Mesenchymal stem cell (in vitro differentiated cells and primary cell): Measurements from ENCODE around the gene SLC6A12.

Source experiments
- DNase-seq: peaks from one replicate; pipeline ENCODE4 v3.0.0-alpha.2; 2013
- H2AFZ ChIP-seq: one replicate; pipeline ENCODE4 v1.6.1; 2013; ENCODE audit warnings: low read depth, mild to moderate bottlenecking, control low read depth, inconsistent platforms, low read length, moderate library complexity
- H2AK5ac ChIP-seq: 2 replicates; pipeline ENCODE4 v1.6.1; 2013; ENCODE audit warnings: low read length, moderate library complexity, mild to moderate bottlenecking, inconsistent platforms; ENCODE audit not compliant: severe bottlenecking
- H2BK120ac ChIP-seq: one replicate; pipeline ENCODE4 v1.6.1; 2013; ENCODE audit warnings: low read depth, mild to moderate bottlenecking, inconsistent platforms, low read length, moderate library complexity
- H2BK12ac ChIP-seq, 2 experiments: one replicate each; pipeline ENCODE4 v1.6.1; 2013; ENCODE audit warnings: inconsistent platforms in 2 of 2, low read length in 2 of 2, mild to moderate bottlenecking in 2 of 2, moderate library complexity in 2 of 2, control low read depth in 1 of 2
- H2BK15ac ChIP-seq: one replicate; pipeline ENCODE4 v1.6.1; 2013; ENCODE audit warnings: mild to moderate bottlenecking, low read depth, inconsistent platforms; ENCODE audit not compliant: poor library complexity, severe bottlenecking
- H2BK5ac ChIP-seq: 2 replicates; pipeline ENCODE4 v1.6.1; 2013; ENCODE audit warnings: low read depth, mild to moderate bottlenecking, low read length, control low read depth, inconsistent platforms; ENCODE audit not compliant: poor library complexity, severe bottlenecking
- H3K14ac ChIP-seq, 2 experiments: one replicate each; pipeline ENCODE4 v1.6.1; 2013; ENCODE audit warnings: inconsistent platforms in 2 of 2, low read length in 2 of 2, control low read depth in 1 of 2, mild to moderate bottlenecking in 1 of 2, moderate library complexity in 1 of 2
- H3K18ac ChIP-seq, 2 experiments: one replicate each; pipeline ENCODE4 v1.6.1; 2013; ENCODE audit warnings: inconsistent platforms in 2 of 2, low read length in 2 of 2, control low read depth in 1 of 2, low read depth in 1 of 2, mild to moderate bottlenecking in 1 of 2
- H3K23ac ChIP-seq, 2 experiments: one replicate each; pipeline ENCODE4 v1.6.1; 2013; ENCODE audit warnings: inconsistent platforms in 2 of 2, low read length in 2 of 2, mild to moderate bottlenecking in 2 of 2, moderate library complexity in 2 of 2, control low read depth in 1 of 2
- H3K27ac ChIP-seq: 2 replicates; pipeline ENCODE4 v1.5.1; 2013; ENCODE audit warnings: mild to moderate bottlenecking, moderate library complexity, low read length, control low read depth, inconsistent platforms; ENCODE audit not compliant: poor library complexity, severe bottlenecking
- H3K27me3 ChIP-seq, 2 experiments: 2 replicates each; pipeline versions ENCODE4 v1.6.1 to v1.7.0; 2013; ENCODE audit warnings: low read length in 2 of 2, mild to moderate bottlenecking in 2 of 2, moderate library complexity in 2 of 2, control low read depth in 1 of 2, inconsistent platforms in 1 of 2; ENCODE audit not compliant: control insufficient read depth in 1 of 2, insufficient read depth in 1 of 2
- H3K36me3 ChIP-seq, 2 experiments: 2 replicates each; pipeline versions ENCODE4 v1.6.1 to v1.7.0; 2013; ENCODE audit warnings: low read length in 2 of 2, control low read depth in 1 of 2, inconsistent platforms in 1 of 2, low read depth in 1 of 2, mild to moderate bottlenecking in 1 of 2; ENCODE audit not compliant: insufficient read depth in 2 of 2, control insufficient read depth in 1 of 2
- H3K4ac ChIP-seq, 2 experiments: one replicate each; pipeline ENCODE4 v1.6.1; 2013; ENCODE audit warnings: inconsistent platforms in 2 of 2, low read length in 2 of 2, mild to moderate bottlenecking in 2 of 2, moderate library complexity in 2 of 2, control low read depth in 1 of 2, low read depth in 1 of 2
- H3K4me1 ChIP-seq: 2 replicates; pipeline ENCODE4 v1.6.1; 2013; ENCODE audit warnings: low read depth, low read length, control low read depth; ENCODE audit not compliant: control insufficient read depth, insufficient read depth
- H3K4me2 ChIP-seq: 2 replicates; pipeline ENCODE4 v1.6.1; 2013; ENCODE audit warnings: low read length, mild to moderate bottlenecking, inconsistent platforms; ENCODE audit not compliant: poor library complexity, severe bottlenecking
- H3K4me3 ChIP-seq, 2 experiments: 2 replicates each; pipeline versions ENCODE4 v1.5.1 to v1.7.0; 2013; ENCODE audit warnings: low read length in 2 of 2, mild to moderate bottlenecking in 2 of 2, control low read depth in 1 of 2, low read depth in 1 of 2; ENCODE audit not compliant: insufficient read depth in 1 of 2
- H3K79me1 ChIP-seq: replicated peaks from 2 replicates; pipeline ENCODE4 v1.6.1; 2013; ENCODE audit warnings: mild to moderate bottlenecking, control low read depth, low read length, inconsistent platforms; ENCODE audit not compliant: poor library complexity, severe bottlenecking
- H3K9ac ChIP-seq: 2 replicates; pipeline ENCODE4 v1.7.0; 2013; ENCODE audit warnings: mild to moderate bottlenecking, low read length, moderate library complexity
- H3K9me3 ChIP-seq: 2 replicates; pipeline ENCODE4 v1.7.0; 2013; ENCODE audit warnings: mild to moderate bottlenecking, low read length; ENCODE audit not compliant: control insufficient read depth
- H4K8ac ChIP-seq: one replicate; pipeline ENCODE4 v1.6.1; 2013; ENCODE audit warnings: inconsistent platforms, mild to moderate bottlenecking, low read length, moderate library complexity
- H4K91ac ChIP-seq: one replicate; pipeline ENCODE4 v1.6.1; 2013; ENCODE audit warnings: mild to moderate bottlenecking, low read length, inconsistent platforms
- WGBS: methylation state at CpG from one replicate; pipeline ENCODE4 v1.1.7; 2013; ENCODE audit warnings: mixed read lengths; 5-methylcytosine and 5-hydroxymethylcytosine counted together

The SLC6A12 gene

DNA sequence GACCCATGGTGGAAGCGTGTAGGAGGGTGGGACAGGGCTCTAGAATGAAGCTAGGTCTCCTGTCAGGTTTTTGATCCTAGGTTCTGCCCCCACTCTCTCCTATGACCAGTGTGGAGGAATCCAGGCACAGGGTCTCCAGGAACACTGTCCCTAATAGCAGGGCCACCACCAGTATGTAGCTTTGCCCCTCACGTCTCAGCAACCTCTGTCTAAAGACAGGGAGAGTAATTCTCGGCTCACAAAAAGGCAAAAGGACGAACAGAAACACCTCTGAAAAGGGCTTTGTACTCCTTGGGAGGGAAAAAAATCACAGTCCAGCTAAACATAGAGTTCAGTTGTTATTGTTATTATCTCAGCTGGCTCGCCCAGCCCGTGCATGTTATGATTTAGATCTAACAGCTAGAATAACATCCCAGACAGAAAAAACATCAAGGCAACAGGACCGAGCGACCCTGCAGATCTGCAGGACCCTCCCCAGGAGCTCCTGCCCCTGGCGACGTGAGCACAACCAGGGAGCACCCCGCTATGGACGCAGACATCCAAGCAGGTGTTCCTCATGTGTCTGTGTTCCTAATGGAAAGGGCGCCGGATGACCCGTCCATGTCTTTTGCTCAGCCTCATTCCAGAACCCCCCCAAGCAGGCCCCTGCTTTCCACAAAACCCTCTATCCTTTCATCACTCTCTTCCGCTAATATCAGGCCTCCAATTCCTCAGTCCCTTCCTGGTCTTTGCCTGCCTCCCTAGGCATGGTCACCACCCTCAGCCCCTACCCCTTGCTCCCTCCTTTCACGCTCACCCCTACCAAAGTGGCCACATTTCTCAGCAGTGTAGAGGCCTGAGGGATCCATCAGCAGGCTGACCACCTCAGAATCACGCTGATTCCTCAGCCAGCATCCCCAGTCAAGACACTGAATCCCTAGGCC is 14.2 kb upstream of the SLC6A12 start:
- Histone ChIP-seq H3K4me3 (no peak overlapping the region), H3K27me3 (peaks cover 70 to 93% of the 10 kb centered on the region in 2 experiments), H3K36me3 (no peaks in the 10 kb centered on the region), H3K9me3 (no peaks in the 10 kb centered on the region), H2BK5ac (no peak overlapping the region), H3K23ac (no peak overlapping the region), H3K9ac (no peak overlapping the region), H4K8ac (no peak overlapping the region), H2BK12ac (no peak overlapping the region), H3K18ac (no peak overlapping the region), H2BK15ac (no peak overlapping the region), H3K4ac (no peak overlapping the region), H3K27ac (no peak overlapping the region), H3K4me1 (no peaks in the 10 kb centered on the region), H2AK5ac (no peak overlapping the region), H4K91ac (no peak overlapping the region), H2BK120ac (no peak overlapping the region), H3K4me2 (no peak overlapping the region), H3K14ac (no peak overlapping the region), H3K79me1 (no peaks in the 10 kb centered on the region), H2AFZ (no peak overlapping the region)
- 84% methylated on average over 18 of the region's 18 CpGs for WGBS
- DNase-seq: no peak

DNA sequence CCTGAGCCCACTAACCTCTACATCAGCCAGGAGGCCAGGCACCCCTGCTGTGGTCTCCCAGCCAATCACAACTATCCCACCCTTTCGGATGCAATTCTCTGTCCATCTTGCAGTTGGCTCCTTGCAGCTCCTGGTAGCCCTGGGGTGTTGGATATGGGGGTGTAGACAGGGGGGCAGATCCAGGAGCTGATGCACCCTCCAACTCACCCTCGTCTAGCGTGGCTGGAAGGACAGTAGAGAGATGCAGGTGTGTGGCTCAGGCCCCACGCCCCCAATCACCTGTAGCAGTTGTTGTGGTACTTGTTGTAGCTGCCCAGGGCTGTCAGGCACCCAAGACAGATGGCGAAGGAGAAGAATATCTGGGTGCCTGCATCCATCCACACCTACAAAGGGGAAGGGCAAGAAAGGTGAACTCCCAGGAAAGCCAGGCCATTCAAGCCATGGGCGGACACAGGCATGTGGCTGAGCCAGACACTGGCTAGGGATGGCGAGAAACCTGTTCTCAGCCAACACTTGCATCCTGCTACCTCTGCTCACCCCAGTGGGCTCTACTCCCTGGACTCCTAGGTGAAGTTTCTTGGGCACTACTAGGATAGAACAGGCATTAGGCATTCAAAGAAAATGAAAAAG is 13.4 kb upstream of the SLC6A12 start:
- Histone ChIP-seq H3K27ac (no peak overlapping the region), H3K23ac (no peak overlapping the region), H3K18ac (no peak overlapping the region), H3K36me3 (no peaks in the 10 kb centered on the region), H2AFZ (no peak overlapping the region), H2BK15ac (no peak overlapping the region), H3K4me2 (no peak overlapping the region), H3K4me3 (no peak overlapping the region), H3K9me3 (no peaks in the 10 kb centered on the region), H2BK12ac (no peak overlapping the region), H2BK5ac (no peak overlapping the region), H3K14ac (no peak overlapping the region), H3K4ac (no peak overlapping the region), H2BK120ac (no peak overlapping the region), H3K9ac (no peak overlapping the region), H3K4me1 (no peaks in the 10 kb centered on the region), H3K79me1 (no peaks in the 10 kb centered on the region), H2AK5ac (no peak overlapping the region), H4K8ac (no peak overlapping the region), H4K91ac (no peak overlapping the region), H3K27me3 (peaks cover 73 to 93% of the 10 kb centered on the region in 2 experiments)
- no peak for DNase-seq
- 86% methylated on average over 5 of the region's 7 CpGs for WGBS

DNA sequence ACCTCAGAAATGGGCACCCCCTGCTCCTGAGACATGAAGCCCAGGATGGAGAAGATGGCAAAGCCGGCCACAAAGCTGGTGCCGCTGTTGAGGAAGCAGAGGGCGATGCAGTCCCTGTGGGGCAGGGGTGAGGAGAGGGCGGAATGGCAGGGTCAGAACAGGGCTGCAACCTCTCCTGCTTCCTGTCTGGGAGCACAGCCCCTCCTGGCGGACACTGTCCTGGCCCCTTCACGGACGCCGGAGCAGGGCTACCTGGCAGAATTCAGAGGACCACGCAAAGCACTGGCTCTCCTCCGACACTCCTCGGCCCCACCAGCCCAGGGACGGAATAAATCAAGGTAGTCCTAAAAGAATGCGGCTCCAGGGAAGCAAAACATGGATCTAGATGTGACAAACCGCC is 12.4 kb upstream of the SLC6A12 start:
- Histone ChIP-seq H3K23ac (no peak overlapping the region), H3K14ac (no peak overlapping the region), H4K91ac (no peak overlapping the region), H3K9me3 (no peaks in the 10 kb centered on the region), H3K4ac (no peak overlapping the region), H2BK120ac (no peak overlapping the region), H3K79me1 (no peaks in the 10 kb centered on the region), H2BK5ac (no peak overlapping the region), H3K9ac (no peak overlapping the region), H2AK5ac (no peak overlapping the region), H4K8ac (no peak overlapping the region), H2AFZ (no peak overlapping the region), H3K4me2 (no peak overlapping the region), H3K27ac (no peak overlapping the region), H2BK12ac (no peak overlapping the region), H3K36me3 (no peaks in the 10 kb centered on the region), H2BK15ac (no peak overlapping the region), H3K27me3 (peaks cover 75 to 93% of the 10 kb centered on the region in 2 experiments), H3K4me1 (no peaks in the 10 kb centered on the region), H3K4me3 (no peak overlapping the region), H3K18ac (no peak overlapping the region)
- no peak for DNase-seq
- WGBS: 86% methylated on average over 14 of the region's 14 CpGs

DNA sequence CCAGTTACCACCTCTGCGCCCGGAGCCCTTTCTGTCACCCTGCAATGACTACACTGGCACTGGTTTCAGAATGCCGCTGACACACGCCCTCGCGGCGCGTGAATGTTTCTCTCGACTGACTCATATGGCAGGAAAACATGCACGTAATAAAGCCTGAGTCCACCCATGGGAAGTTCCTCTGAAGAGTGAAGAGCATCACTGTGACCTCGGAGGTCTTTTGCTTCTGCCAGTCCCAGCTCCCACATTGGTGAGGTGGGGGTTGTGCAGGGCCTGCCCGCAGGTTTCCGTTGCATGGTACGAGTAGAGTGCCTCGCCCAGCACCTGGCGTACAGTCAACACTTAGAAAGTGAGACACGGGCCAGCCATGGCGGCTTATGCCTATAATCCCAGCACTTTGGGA is 11.1 kb upstream of the SLC6A12 start:
- H2AFZ ChIP-seq: no peak overlapping the region
- H3K18ac ChIP-seq: no peak overlapping the region
- H2BK15ac ChIP-seq: no peak overlapping the region
- peaks cover 8% of the 10 kb centered on the region for H3K4me1 ChIP-seq
- no peak overlapping the region for H3K23ac ChIP-seq
- H4K91ac ChIP-seq: no peak overlapping the region
- no peak for DNase-seq
- no peaks in the 10 kb centered on the region for H3K36me3 ChIP-seq
- no peaks in the 10 kb centered on the region for H3K79me1 ChIP-seq
- no peak overlapping the region for H3K4me2 ChIP-seq
- no peak overlapping the region for H2BK5ac ChIP-seq
- no peak overlapping the region for H3K27ac ChIP-seq
- no peak overlapping the region for H3K4ac ChIP-seq
- H2AK5ac ChIP-seq: no peak overlapping the region
- no peaks in the 10 kb centered on the region for H3K9me3 ChIP-seq
- WGBS: 87% methylated on average over 18 of the region's 18 CpGs
- no peak overlapping the region for H3K14ac ChIP-seq
- H2BK120ac ChIP-seq: no peak overlapping the region
- H3K9ac ChIP-seq: no peak overlapping the region
- H3K4me3 ChIP-seq: no peak overlapping the region
- peaks cover 75 to 93% of the 10 kb centered on the region in 2 experiments for H3K27me3 ChIP-seq
- no peak overlapping the region for H4K8ac ChIP-seq
- no peak overlapping the region for H2BK12ac ChIP-seq
